ENCODE results near the gene PREX1. TPM values are rescaled to one million over a fixed set of nuclear protein-coding genes. Genes with fewer than 3 reads are reported as not detected.

The PREX1 gene
- total and polyA plus RNA-seq, 9 donors = 3.8 to 13.6 (median 6.7) TPM

- TF ChIP-seq POLR2A (IDR thresholded peaks at IDR 0.05) (no peak), EP300 (IDR thresholded peaks at IDR 0.05) (no peak), CTCF (IDR thresholded peaks at IDR 0.05) (no peak)
- Histone ChIP-seq H3K27me3 (no peaks in the 10 kb centered on the region), H3K36me3 (no peaks in the 10 kb centered on the region), H3K4me3 (no peak overlapping the region), H3K9me3 (no peaks in the 10 kb centered on the region), H3K27ac (no peak overlapping the region), H3K4me1 (ENCODE audit: insufficient read depth) (no peaks in the 10 kb centered on the region)
- 92 to 94% (median 93%) methylated on average over 9 of the region's 9 CpGs for WGBS, 3 donors
- no peak for DNase-seq
- intact Hi-C loops (cut with DNase I) = no loop called here
Observed at GRCh38 chr20:48676125-48676524, 151.7 kb downstream of the PREX1 start.

- no peak for DNase-seq
- no peaks in the 10 kb centered on the region for H3K36me3 ChIP-seq
- peaks cover 1% of the 10 kb centered on the region for H3K4me1 ChIP-seq (ENCODE audit: insufficient read depth)
- H3K27me3 ChIP-seq = no peaks in the 10 kb centered on the region
- intact Hi-C loops (cut with DNase I) = no loop called here
- H3K9me3 ChIP-seq = no peaks in the 10 kb centered on the region
- no peak overlapping the region for H3K4me3 ChIP-seq
- no peak overlapping the region for H3K27ac ChIP-seq
- WGBS, 3 donors = 66 to 70% (median 70%) methylated on average over 3 of the region's 3 CpGs
- TF ChIP-seq EP300 (IDR thresholded peaks at IDR 0.05) = no peak
- no peak for TF ChIP-seq POLR2A (IDR thresholded peaks at IDR 0.05)
- no peak for TF ChIP-seq CTCF (IDR thresholded peaks at IDR 0.05)
Observed at GRCh38 chr20:48674461-48674860, 153.3 kb downstream of the PREX1 start.

GRCh38 chr20:48673507-48673906 is 154.3 kb downstream of the PREX1 start:
- Histone ChIP-seq H3K27me3 (no peaks in the 10 kb centered on the region), H3K4me1 (ENCODE audit: insufficient read depth) (peaks cover 7% of the 10 kb centered on the region), H3K4me3 (no peak overlapping the region), H3K9me3 (no peaks in the 10 kb centered on the region), H3K27ac (no peak overlapping the region), H3K36me3 (no peaks in the 10 kb centered on the region)
- DNase-seq = no peak
- intact Hi-C loops (cut with DNase I) = no loop called here
- TF ChIP-seq CTCF (IDR thresholded peaks at IDR 0.05) (no peak), EP300 (IDR thresholded peaks at IDR 0.05) (no peak), POLR2A (IDR thresholded peaks at IDR 0.05) (no peak)
- WGBS, 3 donors = 80 to 88% (median 83%) methylated on average over 4 of the region's 4 CpGs

- H3K27me3 ChIP-seq = no peaks in the 10 kb centered on the region
- peaks cover 9% of the 10 kb centered on the region for H3K4me1 ChIP-seq (ENCODE audit: insufficient read depth)
- no peak overlapping the region for H3K4me3 ChIP-seq
- no peak overlapping the region for H3K27ac ChIP-seq
- H3K36me3 ChIP-seq = no peaks in the 10 kb centered on the region
- TF ChIP-seq CTCF (IDR thresholded peaks at IDR 0.05) (no peak), POLR2A (IDR thresholded peaks at IDR 0.05) (no peak), EP300 (IDR thresholded peaks at IDR 0.05) (no peak)
- H3K9me3 ChIP-seq = no peaks in the 10 kb centered on the region
- intact Hi-C loops (cut with DNase I) = no loop called here
- DNase-seq = no peak
- WGBS, 3 donors = 85 to 95% (median 92%) methylated on average over 8 of the region's 8 CpGs
Observed at GRCh38 chr20:48672324-48672723, 155.5 kb downstream of the PREX1 start.

GRCh38 chr20:48671141-48671540 is 156.7 kb downstream of the PREX1 start:
- Histone ChIP-seq H3K4me3 (no peak overlapping the region), H3K36me3 (no peaks in the 10 kb centered on the region), H3K9me3 (no peaks in the 10 kb centered on the region), H3K27ac (no peak overlapping the region), H3K27me3 (no peaks in the 10 kb centered on the region), H3K4me1 (ENCODE audit: insufficient read depth) (peaks cover 9% of the 10 kb centered on the region)
- intact Hi-C loops (cut with DNase I) = no loop called here
- TF ChIP-seq CTCF (IDR thresholded peaks at IDR 0.05) (no peak), POLR2A (IDR thresholded peaks at IDR 0.05) (no peak), EP300 (IDR thresholded peaks at IDR 0.05) (no peak)
- no peak for DNase-seq
- 80 to 97% (median 97%) methylated on average over 3 of the region's 3 CpGs for WGBS, 3 donors

Measured in ovary (tissue), 9 donors.